Duodenal mucosa (tissue), 2 donors: ENCODE data around the gene GAA.

Source experiments
- H3K27ac ChIP-seq: one replicate; pipeline ENCODE4 v1.7.0; 2013; ENCODE audit warnings: low read depth, low read length
- H3K27me3 ChIP-seq, 2 donors: one replicate each; pipeline ENCODE4 v1.7.0; 2013; ENCODE audit warnings: low read length in 2 of 2, control low read depth in 1 of 2; ENCODE audit not compliant: insufficient read depth in 2 of 2, control insufficient read depth in 1 of 2
- H3K36me3 ChIP-seq, 2 donors: one replicate each; pipeline ENCODE4 v1.7.0; 2013; ENCODE audit warnings: low read length in 2 of 2, control low read depth in 1 of 2; ENCODE audit not compliant: insufficient read depth in 2 of 2, control insufficient read depth in 1 of 2
- H3K4me1 ChIP-seq, 2 donors: one replicate each; pipeline ENCODE4 v1.7.0; 2013; ENCODE audit warnings: low read length in 2 of 2, control low read depth in 1 of 2; ENCODE audit not compliant: insufficient read depth in 2 of 2, control insufficient read depth in 1 of 2
- H3K4me3 ChIP-seq, 2 donors: one replicate each; pipeline ENCODE4 v1.7.0; 2013; ENCODE audit warnings: low read length in 2 of 2, low read depth in 1 of 2
- H3K9ac ChIP-seq, 2 donors: one replicate each; pipeline ENCODE4 v1.7.0; 2013; ENCODE audit warnings: low read length in 2 of 2, low read depth in 1 of 2
- H3K9me3 ChIP-seq, 2 donors: one replicate each; pipeline ENCODE4 v1.7.0; 2013; ENCODE audit warnings: low read length in 2 of 2, control low read depth in 1 of 2; ENCODE audit not compliant: control insufficient read depth in 1 of 2

Gene GAA

DNA sequence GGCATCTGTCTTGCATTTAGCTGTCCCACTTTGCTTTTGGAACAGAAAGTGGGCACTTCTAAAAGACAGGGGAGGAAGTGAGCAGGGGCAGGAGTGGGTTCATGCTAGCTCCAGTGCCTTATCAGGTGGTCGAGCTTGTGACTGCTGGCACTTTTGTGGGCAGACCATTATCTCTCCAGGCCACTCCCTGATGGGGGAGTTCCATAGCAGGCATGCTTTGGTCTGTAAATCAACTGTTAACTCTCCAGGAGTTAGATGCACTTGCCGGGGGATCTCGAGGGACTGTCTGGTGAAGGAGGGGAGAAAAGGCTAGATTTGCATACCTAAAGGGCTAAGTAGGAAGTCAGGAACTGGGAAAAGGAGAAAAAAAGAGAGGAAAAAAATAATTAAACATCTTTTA is 59.2 kb downstream of the GAA start:
- Histone ChIP-seq H3K36me3 (no peaks in the 10 kb centered on the region), H3K9me3 (peaks cover 0 to 3% of the 10 kb centered on the region in 2 donors)

DNA sequence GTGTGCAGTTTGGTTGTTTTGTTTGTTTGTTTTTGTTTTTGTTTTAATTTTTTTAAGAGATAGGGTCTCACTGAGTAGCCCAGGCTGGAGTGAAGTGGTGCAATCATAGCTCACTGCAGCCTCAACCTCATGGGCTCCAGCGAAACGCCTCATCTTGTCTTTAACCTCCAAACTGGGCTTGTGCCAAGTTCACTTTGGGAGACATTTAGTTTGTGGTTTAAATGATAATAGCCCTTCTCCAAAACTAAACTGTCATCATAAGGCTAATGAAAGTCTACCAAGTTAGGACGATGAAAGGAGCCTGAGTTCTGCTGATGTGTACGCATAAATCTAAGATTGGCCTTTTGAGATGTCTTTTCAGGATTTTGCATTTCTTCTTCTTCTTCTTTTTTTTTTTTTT is 62.0 kb downstream of the GAA start:
- peaks cover 0 to 3% of the 10 kb centered on the region in 2 donors for H3K27me3 ChIP-seq

More for the DNA sequence above, 59.2 kb downstream of the GAA start:
- Histone ChIP-seq H3K4me1 (no peaks in the 10 kb centered on the region), H3K27me3 (peaks cover 0 to 3% of the 10 kb centered on the region in 2 donors), H3K4me3 (no peak overlapping the region), H3K27ac (no peak overlapping the region), H3K9ac (no peak overlapping the region)

DNA sequence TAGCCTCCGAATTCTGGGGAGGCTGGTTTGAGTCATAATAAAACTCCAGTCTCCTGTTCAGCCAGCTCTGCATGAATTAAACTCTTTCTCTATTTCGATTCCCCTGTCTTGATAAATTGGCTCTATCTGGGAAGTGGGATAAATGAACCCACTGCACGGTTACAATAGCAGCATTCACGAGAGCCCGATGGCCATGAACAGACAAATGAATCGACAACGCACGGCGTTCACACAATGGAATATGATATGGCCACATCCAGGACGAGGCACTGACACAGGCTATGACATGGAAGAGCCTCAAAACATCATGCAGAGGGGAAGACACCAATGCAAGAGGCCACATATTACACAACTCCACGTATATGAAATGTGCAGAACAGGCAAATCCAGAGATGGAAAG is 62.8 kb downstream of the GAA start:
- H3K27ac ChIP-seq: no peak overlapping the region
- peaks cover 0 to 3% of the 10 kb centered on the region in 2 donors for H3K27me3 ChIP-seq
- H3K9ac ChIP-seq: no peak overlapping the region

More for the DNA sequence above, 62.0 kb downstream of the GAA start:
- H3K4me1 ChIP-seq: no peaks in the 10 kb centered on the region
- no peaks in the 10 kb centered on the region for H3K36me3 ChIP-seq
- no peak overlapping the region for H3K9ac ChIP-seq
- H3K27ac ChIP-seq: no peak overlapping the region
- no peaks in the 10 kb centered on the region for H3K9me3 ChIP-seq
- no peak overlapping the region for H3K4me3 ChIP-seq

DNA sequence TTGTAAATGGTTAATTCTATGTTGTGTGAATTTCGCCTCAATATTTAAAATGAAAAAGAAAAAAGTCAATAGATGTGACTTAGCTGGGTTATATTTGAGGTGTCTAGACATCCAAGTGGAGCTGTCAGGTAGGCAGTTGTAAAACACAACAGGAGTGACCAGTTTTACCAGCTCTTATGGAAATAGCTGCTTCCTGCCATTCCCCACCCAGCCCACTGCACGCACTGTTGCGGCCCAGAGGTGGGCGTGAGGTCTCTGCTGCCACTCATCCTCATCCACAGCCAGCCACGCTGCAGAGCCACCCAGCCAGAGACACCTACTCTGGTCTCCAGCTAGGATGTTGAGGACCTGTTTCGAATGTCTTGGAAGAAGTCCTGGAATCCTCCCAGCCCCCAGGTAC is 65.1 kb downstream of the GAA start:
- Histone ChIP-seq H3K36me3 (no peaks in the 10 kb centered on the region), H3K4me3 (no peak overlapping the region), H3K27me3 (peaks cover 0 to 3% of the 10 kb centered on the region in 2 donors), H3K9me3 (no peaks in the 10 kb centered on the region), H3K4me1 (no peaks in the 10 kb centered on the region), H3K27ac (no peak overlapping the region), H3K9ac (no peak overlapping the region)

More for the DNA sequence above, 62.8 kb downstream of the GAA start:
- no peaks in the 10 kb centered on the region for H3K36me3 ChIP-seq
- no peaks in the 10 kb centered on the region for H3K9me3 ChIP-seq
- no peaks in the 10 kb centered on the region for H3K4me1 ChIP-seq
- no peak overlapping the region for H3K4me3 ChIP-seq

DNA sequence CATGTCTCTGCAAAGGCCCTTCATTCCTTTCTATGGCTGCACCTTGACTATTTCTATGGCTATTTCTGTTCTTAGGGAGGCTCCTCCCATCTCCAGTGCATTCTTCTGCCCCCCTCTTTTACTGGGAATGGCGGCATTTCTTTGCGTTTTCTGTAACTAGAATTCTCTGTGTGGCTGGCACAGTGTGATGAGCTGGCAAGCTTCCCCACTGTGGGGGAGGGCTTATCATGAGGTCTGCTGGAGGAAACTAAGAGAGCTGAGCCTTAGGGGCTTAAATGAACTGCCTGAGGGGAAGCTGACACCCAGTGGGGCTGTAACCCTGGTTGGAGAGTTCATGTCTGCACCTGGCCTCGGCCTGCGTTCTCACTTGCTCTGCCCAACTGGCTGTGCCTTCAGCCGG is 67.0 kb downstream of the GAA start:
- Histone ChIP-seq H3K27ac (no peak overlapping the region), H3K36me3 (no peaks in the 10 kb centered on the region), H3K4me3 (no peak overlapping the region), H3K9ac (no peak overlapping the region), H3K4me1 (no peaks in the 10 kb centered on the region), H3K27me3 (peaks cover 0 to 3% of the 10 kb centered on the region in 2 donors), H3K9me3 (no peaks in the 10 kb centered on the region)

DNA sequence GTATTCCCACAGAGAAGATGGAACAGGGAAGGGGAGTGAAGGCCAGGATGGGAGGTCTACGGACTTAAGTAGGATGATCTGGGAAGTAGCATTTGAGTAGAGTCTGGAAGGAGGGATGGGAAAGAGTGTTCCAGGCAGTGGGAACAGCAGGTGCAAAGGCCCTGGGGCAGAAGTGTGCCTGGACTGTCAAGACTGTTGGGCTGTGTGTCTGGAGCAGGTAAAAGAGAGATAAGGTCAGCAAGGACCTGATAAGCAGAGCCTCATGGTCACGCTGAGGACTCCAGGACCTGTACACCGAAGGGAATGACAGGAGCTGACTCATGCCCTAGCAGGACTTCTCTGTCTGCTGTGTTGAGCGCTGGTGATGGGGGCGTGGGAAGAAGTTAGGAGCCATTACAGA is 67.7 kb downstream of the GAA start:
- no peak overlapping the region for H3K9ac ChIP-seq
- no peaks in the 10 kb centered on the region for H3K4me1 ChIP-seq
- no peaks in the 10 kb centered on the region for H3K36me3 ChIP-seq
- H3K4me3 ChIP-seq: no peak overlapping the region
- H3K27ac ChIP-seq: no peak overlapping the region
- H3K27me3 ChIP-seq: peaks cover 0 to 3% of the 10 kb centered on the region in 2 donors
- H3K9me3 ChIP-seq: no peaks in the 10 kb centered on the region
